ENCODE results near the gene RRN3.
"Not testable (repeated sequence)": the region's sequence is repeated elsewhere in the genome, so short reads cannot be mapped to it uniquely, and the experiment has no call there.

DNA sequence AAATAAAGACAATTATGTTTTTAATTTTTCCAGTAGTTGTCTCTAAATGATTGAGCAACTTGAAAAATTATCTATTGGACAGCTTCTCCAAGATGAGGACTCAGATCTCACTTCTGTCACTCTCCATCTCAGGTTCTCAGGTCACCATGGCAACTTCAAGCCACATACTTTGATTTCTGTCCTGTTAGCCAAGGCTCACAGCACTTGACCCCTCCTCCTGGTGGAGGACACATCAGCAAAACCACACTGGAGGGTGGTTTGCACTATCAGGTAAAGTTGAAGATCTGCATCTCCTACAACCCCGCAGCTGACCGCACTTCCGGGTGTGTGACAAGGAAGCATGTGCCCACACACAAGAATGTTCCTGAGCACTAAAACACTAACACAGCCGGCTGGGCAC, 28.1 kb downstream of the RRN3 start:
- TF ChIP-seq CTCF (IDR thresholded peaks at IDR 0.05; ENCODE audit: insufficient read depth, low read length); POLR2AphosphoS5 (IDR thresholded peaks at IDR 0.05; ENCODE audit: low read depth): not testable (repeated sequence)
